H54 (cell line): Measurements from ENCODE around the gene PIK3R6.
A peak's percentile ranks its signal among the peaks of the same experiment; 100 is the strongest.

Experiments
- DNase-seq: peaks from one replicate; pipeline ENCODE4 v3.0.0; 2011; ENCODE audit warnings: low spot score, mixed read lengths; ENCODE audit not compliant: insufficient read length
- FAIRE-seq: peaks from 3 replicates; lab custom pipeline; 2011; peaks lifted over from hg19 to GRCh38; lab: Jason Lieb, UNC
- POLR2A ChIP-seq: IDR thresholded peaks from 2 replicates; pipeline ENCODE4 v1.6.1; 2011; ENCODE audit warnings: low read depth, mild to moderate bottlenecking, low read length

The PIK3R6 gene

DNA sequence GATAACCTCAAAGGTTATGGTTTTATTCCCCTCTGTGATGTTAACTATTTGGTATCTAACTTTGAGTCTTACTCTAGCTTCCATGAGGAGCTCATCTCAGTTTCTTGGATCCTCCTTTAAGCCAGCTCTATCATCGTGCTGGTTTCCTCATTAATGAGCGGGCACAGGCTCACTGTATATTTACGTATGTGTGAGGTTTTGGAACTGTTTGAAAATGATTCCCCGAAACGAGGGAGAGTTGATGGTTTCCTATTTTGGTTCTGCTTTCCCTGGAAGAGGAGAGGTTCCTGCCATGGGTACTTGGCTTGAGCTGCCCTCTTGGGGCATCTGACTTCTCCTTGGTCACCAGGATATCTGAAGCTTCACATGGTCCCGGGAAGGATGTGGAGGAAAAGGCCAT lies 32.7 kb upstream of the PIK3R6 start:
- DNase-seq = no peak
- FAIRE-seq = no peak
- no peak for TF ChIP-seq POLR2A

DNA sequence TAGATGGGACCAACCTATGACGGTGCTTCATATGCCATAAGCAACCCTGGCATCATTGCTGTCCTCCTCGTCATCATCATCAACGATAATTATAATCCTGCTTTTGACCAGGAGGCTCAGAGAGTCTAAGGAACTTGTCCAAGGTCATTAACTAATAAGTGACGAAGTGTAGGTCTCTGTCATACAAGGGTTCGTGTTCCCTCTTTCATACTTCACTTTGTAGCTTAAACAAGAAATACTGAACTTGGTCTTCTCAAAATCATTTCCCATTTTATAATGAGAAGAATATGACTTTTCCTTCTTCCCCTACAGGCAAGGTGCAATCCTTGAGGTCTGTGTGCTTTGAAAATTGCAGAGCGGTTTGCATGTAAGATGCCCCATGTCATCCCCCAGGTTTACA lies 31.2 kb upstream of the PIK3R6 start:
- no peak for FAIRE-seq
- no peak for DNase-seq
- TF ChIP-seq POLR2A = no peak

- TF ChIP-seq POLR2A = no peak
- FAIRE-seq (no peak), DNase-seq (no peak)
Measured at GRCh38 chr17:8898126-8898525, 30.7 kb upstream of the PIK3R6 start.

DNA sequence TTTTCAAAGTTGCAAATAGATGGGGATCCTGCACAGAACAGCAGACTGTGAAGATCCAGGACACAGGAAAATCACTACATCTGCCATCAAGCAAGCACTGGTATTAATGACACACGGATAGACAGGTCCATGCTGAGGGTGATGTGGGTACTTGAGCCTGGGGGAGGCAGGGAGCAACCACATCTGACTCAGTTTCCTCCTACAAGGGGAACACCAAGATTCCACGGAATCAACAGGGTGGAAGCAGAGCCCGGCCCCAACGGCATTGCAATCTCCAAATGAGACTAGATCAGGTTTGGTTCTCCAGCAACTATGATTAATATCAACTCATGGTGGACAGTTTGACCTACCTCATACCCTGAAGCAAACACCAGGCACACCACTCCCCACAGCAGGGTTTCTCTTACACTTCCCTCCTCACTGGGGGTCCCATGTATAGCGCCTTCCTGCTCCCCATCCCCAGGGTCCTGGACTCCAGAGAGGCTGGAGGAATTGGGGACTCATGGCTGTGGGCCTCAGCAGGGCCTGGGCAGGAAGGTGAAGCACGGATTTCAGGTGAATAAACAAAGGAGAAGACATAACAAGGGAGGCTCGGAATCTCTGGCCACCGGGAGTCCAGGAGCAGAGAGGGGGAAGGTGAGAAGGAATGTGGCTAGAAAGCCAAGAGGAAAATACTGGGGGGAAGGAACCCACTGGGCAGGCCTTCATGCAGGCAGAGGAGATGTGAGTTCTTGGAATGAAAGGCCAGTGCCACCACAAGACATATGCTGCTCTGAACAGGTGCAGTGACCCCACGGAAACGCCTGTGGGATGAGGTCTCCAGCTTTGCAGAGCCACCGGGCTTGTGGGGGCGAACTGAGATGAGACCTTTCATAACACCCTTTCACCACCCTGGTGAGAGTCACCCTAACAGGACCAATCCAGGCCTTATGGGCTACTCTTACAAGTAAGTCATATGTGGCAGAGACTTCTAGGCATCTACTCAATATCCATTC lies 29.5 kb upstream of the PIK3R6 start:
- TF ChIP-seq POLR2A = no peak
- DNase-seq (no peak), FAIRE-seq (no peak)

GRCh38 chr17:8896087-8896486 lies 28.6 kb upstream of the PIK3R6 start:
- FAIRE-seq (no peak), DNase-seq (no peak)
- no peak for TF ChIP-seq POLR2A

GRCh38 chr17:8894673-8895578 lies 27.5 kb upstream of the PIK3R6 start:
- FAIRE-seq (no peak), DNase-seq (peak; percentile 66)
- TF ChIP-seq POLR2A = no peak

DNA sequence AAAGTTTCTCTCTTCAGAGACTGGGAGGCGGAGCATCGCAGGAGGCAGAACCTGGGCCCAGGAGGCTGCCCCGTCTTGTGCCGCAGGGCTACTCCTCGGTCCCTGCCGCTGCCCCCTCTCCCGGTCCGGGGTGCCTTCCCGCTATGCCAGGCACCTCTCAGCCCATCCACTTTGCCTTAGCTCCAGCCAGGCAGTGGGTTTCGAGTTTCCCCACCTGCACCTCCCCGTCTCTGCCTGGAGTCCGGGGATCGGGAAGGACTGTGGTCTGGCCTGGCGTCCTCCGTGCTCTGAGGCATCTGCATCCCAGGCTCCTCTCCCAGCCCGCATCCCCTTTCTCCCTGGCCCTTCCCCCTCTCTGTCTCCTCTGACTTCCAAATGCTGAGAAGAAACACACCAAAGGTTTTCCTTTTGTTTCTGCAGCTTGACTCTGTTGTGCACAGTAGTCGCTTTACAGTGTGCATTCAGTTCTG lies 26.8 kb upstream of the PIK3R6 start:
- FAIRE-seq = no peak
- no peak for TF ChIP-seq POLR2A
- DNase-seq = no peak

DNA sequence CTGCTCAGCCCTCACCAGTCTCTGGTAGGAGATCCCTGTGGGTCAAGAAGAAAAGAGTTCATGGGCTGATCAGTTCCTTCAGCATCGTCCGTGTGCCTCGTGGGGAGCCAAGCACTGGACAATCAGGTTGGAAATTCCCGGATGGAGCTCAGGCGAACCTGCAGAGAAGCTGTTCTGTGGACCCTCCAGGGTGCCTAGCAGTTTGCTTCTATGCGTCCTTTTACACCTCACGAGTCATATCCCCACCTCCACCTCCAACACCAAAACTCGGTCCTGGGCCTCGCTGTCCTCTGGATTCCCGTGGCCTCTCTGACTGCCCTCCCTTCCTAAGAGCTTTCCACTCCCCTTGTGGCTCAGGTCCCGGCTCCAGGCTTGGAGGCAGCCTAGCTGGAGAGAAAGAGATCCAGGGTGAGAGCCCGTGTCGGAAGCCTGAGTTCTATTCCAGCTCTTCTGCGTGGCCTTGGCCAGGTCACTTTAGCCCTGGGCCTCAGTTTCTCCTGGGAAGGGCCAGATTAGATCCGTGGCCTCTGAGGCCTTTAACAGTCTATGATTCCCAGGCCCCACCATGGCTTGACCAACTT lies 26.2 kb upstream of the PIK3R6 start:
- FAIRE-seq (no peak), DNase-seq (no peak)
- TF ChIP-seq POLR2A = no peak

GRCh38 chr17:8893059-8893458 lies 25.6 kb upstream of the PIK3R6 start:
- DNase-seq = no peak
- no peak for FAIRE-seq
- no peak for TF ChIP-seq POLR2A

GRCh38 chr17:8892338-8892690 lies 24.8 kb upstream of the PIK3R6 start:
- FAIRE-seq = no peak
- no peak for TF ChIP-seq POLR2A
- no peak for DNase-seq

DNA sequence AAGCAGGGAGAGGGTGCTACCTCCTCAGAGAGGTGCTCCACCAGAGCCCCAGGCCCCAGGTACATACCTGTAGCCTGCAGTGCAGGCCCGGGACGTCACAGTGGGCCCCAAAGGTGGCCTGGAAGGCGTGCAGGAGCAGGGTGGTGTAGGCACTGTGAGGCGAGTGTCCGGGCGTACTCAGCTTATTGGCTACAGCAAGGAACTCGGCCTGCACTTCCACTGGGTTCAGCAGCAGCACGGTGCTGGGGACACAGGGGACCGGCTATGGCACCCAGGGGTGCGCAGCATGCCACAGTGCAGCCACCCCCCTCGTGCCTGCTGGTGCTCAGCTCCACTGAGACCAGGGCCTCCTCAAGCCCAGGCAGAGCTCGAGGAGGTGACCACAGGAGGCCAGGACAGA lies 23.2 kb upstream of the PIK3R6 start:
- FAIRE-seq = no peak
- DNase-seq = no peak
- no peak for TF ChIP-seq POLR2A

- no peak for TF ChIP-seq POLR2A
- FAIRE-seq = no peak
- DNase-seq = no peak
Measured at GRCh38 chr17:8889458-8890210, 22.2 kb upstream of the PIK3R6 start.

- no peak for TF ChIP-seq POLR2A
- DNase-seq = no peak
- FAIRE-seq = no peak
Measured at GRCh38 chr17:8888704-8889302, 21.3 kb upstream of the PIK3R6 start.
